Activated naive CD4-positive, alpha-beta T cell treated with anti-CD3 and anti-CD28 coated beads, Interleukin-2, amount 10 ng/mL, durations not matched to agents 7 days and 5 days (primary cell): ENCODE measurements around the gene CCDC185.
A peak's percentile ranks its signal among the peaks of the same experiment; 100 is the strongest.
"Not testable (repeated sequence)": the region's sequence is repeated elsewhere in the genome, so short reads cannot be mapped to it uniquely, and the experiment has no call there.

ENCODE experiments used
- CTCF ChIA-PET: fragments of 350-600 bp; sonication (Branson Sonifier 250); formaldehyde crosslinking; loops from one replicate; lab custom pipeline; 2021; ENCODE audit warnings: antibody characterized with exemption; lab: Charles Lee
- DNase-seq: peaks from one replicate; pipeline ENCODE4 v3.0.0-alpha.2; 2020
- H3K27ac Mint-ChIP-seq: one replicate; pipeline ENCODE4 v1.8.0; 2021; ENCODE audit warnings: mild to moderate bottlenecking, moderate library complexity, mixed read lengths
- H3K27me3 Mint-ChIP-seq: one replicate; pipeline ENCODE4 v1.8.0; 2021; ENCODE audit warnings: mild to moderate bottlenecking, mixed read lengths
- H3K36me3 Mint-ChIP-seq: one replicate; pipeline ENCODE4 v1.8.0; 2021; ENCODE audit warnings: mixed read lengths
- H3K4me1 Mint-ChIP-seq: one replicate; pipeline ENCODE4 v1.8.0; 2021; ENCODE audit warnings: mixed read lengths
- H3K4me3 Mint-ChIP-seq: one replicate; pipeline ENCODE4 v1.8.0; 2021; ENCODE audit warnings: mild to moderate bottlenecking, moderate library complexity, mixed read lengths
- H3K9me3 Mint-ChIP-seq: one replicate; pipeline ENCODE4 v1.8.0; 2021; ENCODE audit warnings: mixed read lengths

The CCDC185 gene

DNA sequence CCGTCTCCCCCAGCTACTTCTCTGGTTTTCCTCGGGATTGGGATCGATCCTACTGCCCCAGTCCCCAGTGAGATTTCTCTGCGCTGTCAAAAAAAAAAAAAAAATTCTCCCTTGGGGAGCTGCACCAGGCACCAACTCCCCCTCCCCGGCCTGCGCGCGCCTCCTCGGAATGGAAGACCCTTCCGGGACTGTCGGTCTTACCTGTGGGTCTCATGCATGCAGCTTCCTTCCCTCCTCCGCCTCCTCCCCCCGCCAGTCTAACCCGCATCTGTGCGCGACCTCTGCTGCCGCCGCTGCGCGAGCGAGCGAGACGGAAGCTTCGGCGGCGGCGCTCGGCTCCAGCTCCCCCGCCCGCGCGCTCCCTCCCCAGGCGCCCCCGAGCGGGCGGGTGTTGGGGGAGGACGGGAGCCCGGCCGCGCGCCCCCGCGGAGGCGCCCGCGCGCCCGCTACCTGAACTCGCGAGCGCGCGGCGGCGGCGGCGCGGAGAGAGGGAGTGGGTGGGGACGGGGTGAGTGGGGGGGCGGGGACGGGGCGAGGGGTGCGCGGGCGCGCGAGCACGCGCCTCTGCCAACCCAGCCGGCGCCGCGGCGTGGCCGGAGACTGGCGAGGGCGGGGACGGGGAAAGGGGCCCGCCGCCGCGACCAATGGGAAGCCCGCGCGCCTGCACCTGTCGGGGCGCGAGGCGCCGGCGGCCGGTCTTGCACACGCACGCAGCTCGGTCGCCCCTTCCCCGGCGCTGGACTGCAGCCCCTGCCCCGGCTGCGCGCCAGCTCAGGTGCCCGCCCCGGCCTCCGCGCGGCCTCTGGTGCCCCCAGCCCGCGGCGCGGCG is 29.1 kb upstream of the CCDC185 start, which contains the start of gene SUSD4:
SUSD4 (minus strand) TSS at position 321 of the 829 bp plus-strand sequence. CDS start 751 bp downstream, outside the sequence.
- Mint-ChIP-seq H3K9me3 (no peaks in the 10 kb centered on the region), H3K27ac (no peak within 1 kb of the TSS), H3K36me3 (no peaks in the 10 kb centered on the region), H3K4me1 (peaks cover 16% of the 10 kb centered on the region), H3K27me3 (peaks cover 53% of the 10 kb centered on the region), H3K4me3 (peak within 1 kb of the TSS; percentile 89)
- CTCF ChIA-PET: interaction anchor here (0.7 to 2.2 kb wide), 2 partner anchors 168 to 230 kb away, joined by 3 to 7 read pairs; no protein-coding TSS in a partner anchor
- peak; percentile 79 for DNase-seq

DNA sequence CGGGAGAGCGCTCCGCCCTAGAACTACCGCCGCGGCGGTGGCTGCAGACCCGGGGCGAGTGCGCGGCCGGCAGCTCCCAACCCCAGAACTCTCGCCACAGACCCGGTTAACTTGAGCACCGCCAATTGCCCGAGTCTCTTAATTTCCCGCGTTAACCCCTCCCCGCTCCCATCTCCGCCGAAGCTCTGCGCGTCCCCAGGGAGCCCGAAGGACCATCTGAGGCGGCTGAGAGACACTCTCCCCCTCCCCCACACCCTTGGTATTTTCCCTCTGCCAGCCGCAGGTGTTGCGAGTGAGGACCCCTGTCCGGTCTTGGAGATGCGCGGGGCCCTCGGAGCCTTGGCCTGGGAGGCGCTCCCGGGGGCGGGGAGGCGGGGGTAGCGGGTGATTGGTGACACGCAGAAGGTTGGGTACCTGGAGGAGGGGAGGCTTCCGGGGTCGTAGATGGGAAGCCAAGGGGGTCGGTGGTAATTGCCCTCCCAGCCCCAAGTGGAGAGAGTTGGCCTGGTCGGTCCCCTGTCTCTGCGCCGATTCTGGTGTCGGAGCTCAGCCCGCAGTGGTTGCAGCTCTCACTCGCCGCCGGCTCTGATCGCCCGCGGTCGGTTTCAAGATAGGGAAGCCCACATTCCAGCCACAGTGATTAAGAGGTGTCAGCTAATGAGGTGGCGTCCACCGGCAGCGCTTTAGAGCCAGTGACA is 28.4 kb upstream of the CCDC185 start:
- Mint-ChIP-seq H3K4me3 (peak overlapping the region; percentile 69), H3K27ac (no peak overlapping the region), H3K36me3 (no peaks in the 10 kb centered on the region), H3K4me1 (peaks cover 16% of the 10 kb centered on the region), H3K9me3 (no peaks in the 10 kb centered on the region), H3K27me3 (peaks cover 49% of the 10 kb centered on the region)
- CTCF ChIA-PET: interaction anchor here (1.0 to 2.2 kb wide), 2 partner anchors 231 to 235 kb away, joined by 3 to 7 read pairs; no protein-coding TSS in a partner anchor
- DNase-seq: peak; percentile 25

DNA sequence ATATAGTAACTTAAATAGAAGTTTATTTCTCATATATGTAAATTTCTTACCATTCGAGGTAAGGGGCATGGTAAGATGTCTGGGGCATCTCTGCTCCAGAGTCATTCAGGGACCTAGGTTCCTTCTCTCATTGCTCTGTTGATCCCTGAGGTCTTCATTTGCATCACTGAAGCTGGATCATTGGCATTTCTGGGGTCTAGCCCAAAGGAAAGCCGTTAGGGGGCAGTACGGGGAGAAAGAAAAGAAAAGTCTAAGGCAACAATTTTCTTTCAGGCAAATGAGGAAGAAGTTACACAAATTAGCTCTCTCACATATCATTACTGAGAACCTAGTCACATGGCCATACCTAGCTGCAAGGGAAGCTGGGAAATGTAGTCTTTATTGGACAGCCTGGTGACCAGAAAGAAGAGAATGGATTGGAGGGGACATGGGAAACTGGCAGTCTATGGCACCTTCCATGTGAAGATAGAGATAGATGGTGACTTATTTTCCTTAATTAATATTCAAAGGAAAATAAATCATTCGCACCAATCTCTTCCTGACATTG is 19.1 kb upstream of the CCDC185 start:
- no peak overlapping the region for H3K27ac Mint-ChIP-seq
- CTCF ChIA-PET: no interaction called here
- no peak overlapping the region for H3K4me3 Mint-ChIP-seq
- H3K9me3 Mint-ChIP-seq: peaks cover 12% of the 10 kb centered on the region
- H3K36me3 Mint-ChIP-seq: no peaks in the 10 kb centered on the region
- H3K27me3 Mint-ChIP-seq: peaks cover 18% of the 10 kb centered on the region
- no peaks in the 10 kb centered on the region for H3K4me1 Mint-ChIP-seq
- no peak for DNase-seq

DNA sequence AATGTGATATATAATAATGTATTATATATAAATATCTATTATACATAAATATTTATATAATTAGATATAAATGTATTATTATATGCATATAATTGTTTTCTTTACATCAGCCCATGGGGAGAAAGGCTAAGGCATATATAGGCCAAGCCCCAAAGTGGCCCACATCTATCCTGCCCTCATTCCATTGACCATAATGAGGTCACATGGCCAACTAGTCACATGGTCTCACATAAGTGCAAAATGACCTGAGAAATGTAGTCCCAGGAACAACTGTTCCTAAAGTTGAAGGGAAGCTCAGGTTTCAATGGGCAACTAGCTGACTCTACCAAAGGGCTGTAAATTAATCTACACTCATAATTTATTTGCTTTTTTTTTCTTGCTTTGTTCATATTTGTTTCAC is 14.5 kb upstream of the CCDC185 start:
- CTCF ChIA-PET: interaction anchor here (0.6 kb wide), 1 partner anchor 144 kb away, joined by 3 read pairs; no protein-coding TSS in a partner anchor
- Mint-ChIP-seq H3K9me3 (peaks cover 12% of the 10 kb centered on the region), H3K27ac (no peak overlapping the region), H3K4me3 (no peak overlapping the region), H3K27me3 (peaks cover 5% of the 10 kb centered on the region), H3K36me3 (no peaks in the 10 kb centered on the region), H3K4me1 (no peaks in the 10 kb centered on the region)
- DNase-seq: no peak

DNA sequence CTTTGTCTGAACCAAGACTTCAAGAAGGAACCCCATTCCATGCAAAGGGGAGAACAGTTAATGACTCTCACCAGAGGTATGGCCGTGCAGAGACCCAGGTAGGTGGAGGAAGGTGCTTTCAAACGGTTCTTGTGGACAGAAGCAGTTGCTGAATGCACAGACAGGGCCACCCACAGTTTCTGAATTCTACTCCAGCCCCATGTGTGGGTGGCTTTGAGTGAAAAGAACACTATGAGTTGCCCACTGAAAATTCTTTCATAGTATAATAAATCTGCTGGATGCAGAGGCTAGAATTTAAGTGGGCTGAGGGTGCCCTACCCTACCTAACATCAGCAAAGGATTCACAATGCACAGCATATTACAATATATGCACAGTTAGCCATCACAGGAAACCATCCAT is 7.2 kb upstream of the CCDC185 start:
- Mint-ChIP-seq H3K9me3 (no peaks in the 10 kb centered on the region), H3K36me3 (no peaks in the 10 kb centered on the region), H3K27me3 (peaks cover 19% of the 10 kb centered on the region), H3K4me1 (no peaks in the 10 kb centered on the region), H3K27ac (no peak overlapping the region), H3K4me3 (no peak overlapping the region)
- CTCF ChIA-PET: no interaction called here
- DNase-seq: no peak

DNA sequence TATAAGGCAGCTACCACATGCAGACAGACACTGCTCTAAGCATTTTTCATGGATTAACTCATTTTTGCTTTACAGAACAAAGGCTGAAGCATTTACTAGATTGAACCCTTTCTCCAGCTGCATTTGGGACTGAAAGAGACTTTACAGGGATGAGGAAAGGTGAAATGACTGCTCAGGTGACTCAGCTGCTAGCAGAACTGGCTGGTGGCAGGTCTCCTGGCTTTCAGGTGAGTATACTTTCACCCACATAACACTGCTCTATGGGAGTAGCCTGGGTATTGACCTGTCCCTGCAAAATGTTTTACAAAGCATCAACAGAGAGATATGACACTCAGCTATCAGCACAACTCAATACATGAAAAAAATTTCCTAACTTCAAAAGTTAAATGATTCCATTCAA is 2.6 kb upstream of the CCDC185 start:
- no peaks in the 10 kb centered on the region for H3K4me1 Mint-ChIP-seq
- CTCF ChIA-PET: no interaction called here
- no peaks in the 10 kb centered on the region for H3K36me3 Mint-ChIP-seq
- H3K27me3 Mint-ChIP-seq: peaks cover 48% of the 10 kb centered on the region
- no peaks in the 10 kb centered on the region for H3K9me3 Mint-ChIP-seq
- no peak overlapping the region for H3K4me3 Mint-ChIP-seq
- H3K27ac Mint-ChIP-seq: no peak overlapping the region
- DNase-seq: no peak

DNA sequence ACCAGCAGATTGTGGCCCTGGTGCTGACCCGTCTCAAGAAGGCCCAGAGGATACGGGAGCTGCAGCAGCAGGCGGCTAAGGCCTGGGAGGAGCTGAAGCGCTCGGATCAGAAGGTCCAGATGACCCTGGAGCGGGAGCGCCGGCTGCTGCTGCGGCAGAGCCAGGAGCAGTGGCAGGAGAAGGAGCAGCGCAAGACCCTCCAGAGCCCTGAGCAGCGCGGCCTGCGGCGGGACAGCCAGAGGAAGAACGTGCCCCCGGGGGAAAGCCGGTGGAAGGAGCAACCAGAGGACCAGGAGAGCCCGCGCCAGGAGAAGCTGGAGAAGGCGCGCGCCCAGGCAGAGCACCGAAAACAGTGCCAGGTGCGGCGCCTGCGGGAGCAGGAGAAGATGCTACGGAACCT is 1.0 kb downstream of the CCDC185 start:
- Mint-ChIP-seq H3K9me3 (no peaks in the 10 kb centered on the region), H3K4me1 (no peaks in the 10 kb centered on the region), H3K36me3 (no peaks in the 10 kb centered on the region), H3K27me3 (peaks cover 38% of the 10 kb centered on the region), H3K4me3 (no peak overlapping the region), H3K27ac (no peak overlapping the region)
- CTCF ChIA-PET: no interaction called here
- no peak for DNase-seq

DNA sequence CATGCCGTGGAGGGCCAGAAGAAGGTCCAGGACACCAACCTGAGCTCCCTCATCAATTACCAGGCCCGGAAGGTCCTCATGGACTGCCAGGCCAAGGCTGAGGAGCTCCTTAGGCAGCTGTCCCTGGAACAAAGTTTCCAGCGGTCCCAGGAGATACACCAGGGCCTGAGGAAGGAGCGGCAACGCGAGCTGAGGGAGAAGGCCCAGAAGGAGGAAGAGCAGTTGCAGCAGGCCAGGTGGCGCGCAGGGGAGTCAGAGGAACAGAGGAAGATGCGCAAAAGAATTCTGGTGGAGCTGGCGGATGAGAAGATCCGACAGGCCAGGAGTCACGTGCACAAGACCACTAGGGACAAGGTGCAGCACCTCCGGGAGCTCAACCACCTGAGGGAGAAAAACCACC is 1.5 kb downstream of the CCDC185 start:
- Mint-ChIP-seq H3K4me3 (no peak overlapping the region), H3K27me3 (peaks cover 35% of the 10 kb centered on the region), H3K36me3 (no peaks in the 10 kb centered on the region), H3K27ac (no peak overlapping the region), H3K4me1 (no peaks in the 10 kb centered on the region), H3K9me3 (no peaks in the 10 kb centered on the region)
- no peak for DNase-seq
- CTCF ChIA-PET: no interaction called here

DNA sequence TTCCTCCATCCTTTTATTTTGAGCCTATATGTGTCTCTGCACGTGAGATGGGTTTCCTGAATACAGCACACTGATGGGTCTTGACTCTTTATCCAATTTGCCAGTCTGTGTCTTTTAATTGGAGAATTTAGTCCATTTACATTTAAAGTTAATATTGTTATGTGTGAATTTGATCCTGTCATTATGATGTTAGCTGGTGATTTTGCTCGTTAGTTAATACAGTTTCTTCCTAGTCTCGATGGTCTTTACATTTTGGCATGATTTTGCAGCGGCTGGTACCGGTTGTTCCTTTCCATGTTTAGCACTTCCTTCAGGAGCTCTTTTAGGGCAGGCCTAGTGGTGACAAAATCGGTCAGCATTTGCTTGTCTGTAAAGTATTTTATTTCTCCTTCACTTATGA is 6.2 kb downstream of the CCDC185 start:
- DNase-seq, CTCF ChIA-PET, H3K27ac Mint-ChIP-seq, H3K36me3 Mint-ChIP-seq, H3K9me3 Mint-ChIP-seq, H3K4me3 Mint-ChIP-seq, H3K27me3 Mint-ChIP-seq, H3K4me1 Mint-ChIP-seq: not testable (repeated sequence)

DNA sequence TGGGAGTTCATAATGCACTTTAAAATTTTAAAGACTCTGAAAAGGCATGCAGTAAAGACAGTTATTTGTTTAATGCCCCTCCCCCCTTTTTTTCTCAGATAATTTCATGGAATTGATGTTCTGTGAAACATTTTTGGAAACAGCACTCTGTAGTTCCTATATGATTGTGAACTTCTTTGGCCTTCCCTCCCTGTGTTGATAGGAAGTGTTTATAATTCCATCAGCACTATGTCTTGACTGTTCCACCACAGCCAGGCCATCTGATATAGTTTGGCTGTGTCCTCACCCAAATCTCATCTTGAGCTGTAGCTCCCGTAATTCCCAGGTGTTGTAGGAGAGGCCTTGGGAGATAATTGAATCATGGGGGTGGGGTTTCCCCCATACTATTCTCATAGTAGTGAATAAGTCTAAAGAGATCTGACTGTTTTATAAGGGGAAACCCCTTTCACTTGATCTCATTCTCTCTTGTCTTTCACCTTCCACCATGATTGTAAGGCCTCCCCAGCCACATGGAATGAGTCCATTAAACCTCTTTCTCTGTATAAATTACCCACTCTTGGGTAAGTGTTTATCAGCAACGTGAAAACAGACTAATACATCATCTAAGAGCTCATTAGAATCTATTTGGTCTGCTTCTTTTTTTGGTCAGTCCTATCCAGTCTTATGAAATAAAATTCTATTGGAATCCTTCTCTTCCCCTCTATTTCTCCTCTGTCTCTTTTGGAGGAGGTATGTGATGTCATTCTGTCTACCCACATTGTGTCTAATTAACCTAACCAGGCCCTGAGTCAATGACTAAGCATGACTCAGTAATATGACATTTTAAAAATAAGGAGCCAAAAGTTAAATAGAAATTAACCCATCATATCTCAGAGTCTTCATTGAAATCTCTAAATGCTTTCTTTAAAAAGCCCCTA is 8.9 kb downstream of the CCDC185 start:
- no peak overlapping the region for H3K4me3 Mint-ChIP-seq
- H3K36me3 Mint-ChIP-seq: peaks cover 3% of the 10 kb centered on the region
- H3K9me3 Mint-ChIP-seq: peaks cover 2% of the 10 kb centered on the region
- DNase-seq: no peak
- no peak overlapping the region for H3K27ac Mint-ChIP-seq
- no peaks in the 10 kb centered on the region for H3K27me3 Mint-ChIP-seq
- CTCF ChIA-PET: no interaction called here
- peaks cover 27% of the 10 kb centered on the region for H3K4me1 Mint-ChIP-seq

DNA sequence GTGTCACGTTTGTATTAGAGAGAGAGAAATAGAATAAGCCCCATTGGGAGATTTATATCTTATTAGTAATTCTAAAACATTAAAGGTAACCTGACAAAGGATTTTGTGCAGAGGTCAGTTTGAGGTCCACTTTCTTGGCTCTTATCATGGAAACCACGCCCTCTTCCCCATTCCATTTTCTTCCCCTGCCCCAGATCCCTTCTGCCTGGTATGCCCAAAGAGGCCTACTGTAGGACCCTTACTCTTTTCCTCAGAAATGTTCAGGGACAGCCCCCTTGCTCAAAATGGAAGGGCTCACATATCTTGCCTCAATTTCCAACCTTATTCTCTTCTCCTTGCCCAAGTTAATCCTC is 9.6 kb downstream of the CCDC185 start:
- Mint-ChIP-seq H3K27ac (no peak overlapping the region), H3K27me3 (no peaks in the 10 kb centered on the region), H3K36me3 (peaks cover 3% of the 10 kb centered on the region), H3K4me3 (no peak overlapping the region), H3K9me3 (peaks cover 2% of the 10 kb centered on the region), H3K4me1 (peaks cover 27% of the 10 kb centered on the region)
- CTCF ChIA-PET: no interaction called here
- no peak for DNase-seq

DNA sequence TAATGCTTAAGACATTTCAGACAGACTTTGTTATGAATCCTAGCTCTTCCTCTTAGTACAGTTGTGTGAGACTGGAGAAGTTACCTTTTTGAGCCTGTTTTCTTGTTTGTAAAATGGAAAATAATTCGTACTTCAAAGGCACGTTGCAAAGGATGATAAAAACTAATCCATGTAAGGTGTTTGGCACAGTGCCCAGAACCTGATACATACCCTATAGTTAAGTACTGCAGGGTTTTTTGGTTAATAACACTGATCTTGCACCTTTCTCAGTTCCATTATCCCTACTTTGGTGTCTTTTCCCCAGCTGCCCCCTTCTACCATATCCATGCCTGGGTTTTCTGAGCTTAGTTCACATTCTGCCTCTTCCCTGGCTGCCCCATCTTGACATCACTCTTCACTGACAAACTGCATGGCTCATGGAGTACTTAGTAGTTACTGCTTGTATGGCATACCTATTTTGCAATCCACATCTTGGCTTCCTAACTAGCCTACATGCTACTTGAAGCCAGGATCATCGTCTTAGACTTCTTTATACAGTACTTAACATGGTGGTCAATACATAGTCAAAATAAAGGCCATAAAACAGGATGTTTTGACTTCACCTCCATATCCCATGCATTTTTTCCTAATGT is 10.1 kb downstream of the CCDC185 start:
- CTCF ChIA-PET: interaction anchor here (0.6 kb wide), 1 partner anchor 241 kb away, joined by 3 read pairs; no protein-coding TSS in a partner anchor
- H3K36me3 Mint-ChIP-seq: peaks cover 3% of the 10 kb centered on the region
- no peaks in the 10 kb centered on the region for H3K27me3 Mint-ChIP-seq
- H3K4me1 Mint-ChIP-seq: peaks cover 27% of the 10 kb centered on the region
- no peak overlapping the region for H3K4me3 Mint-ChIP-seq
- peaks cover 2% of the 10 kb centered on the region for H3K9me3 Mint-ChIP-seq
- no peak for DNase-seq
- H3K27ac Mint-ChIP-seq: no peak overlapping the region

DNA sequence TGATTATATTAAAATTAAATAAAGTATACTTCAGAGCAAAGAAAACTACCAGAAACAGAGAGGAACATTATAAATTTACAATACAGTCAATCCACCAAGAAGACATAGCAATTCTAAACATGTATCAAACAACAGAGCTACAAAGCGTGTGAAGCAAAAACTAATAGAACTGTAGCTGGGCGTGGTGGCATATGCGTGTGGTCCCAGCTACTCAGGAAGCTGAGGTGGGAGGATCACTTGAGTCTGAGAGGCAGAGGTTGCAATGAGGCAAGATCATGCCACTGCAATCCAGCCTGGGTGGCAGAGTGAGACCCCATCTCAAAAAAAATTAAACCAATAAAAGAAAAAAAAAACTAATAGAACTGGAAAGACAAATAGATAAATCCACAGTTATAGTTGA is 12.3 kb downstream of the CCDC185 start:
- Mint-ChIP-seq H3K27ac (peak overlapping the region; percentile 58), H3K9me3 (peaks cover 2% of the 10 kb centered on the region), H3K4me3 (no peak overlapping the region), H3K36me3 (peaks cover 3% of the 10 kb centered on the region), H3K4me1 (peaks cover 27% of the 10 kb centered on the region), H3K27me3 (no peaks in the 10 kb centered on the region)
- CTCF ChIA-PET: interaction anchor here (0.6 kb wide), 1 partner anchor 18 kb away, joined by 3 read pairs; no protein-coding TSS in a partner anchor
- peak; percentile 36 for DNase-seq
